Cortex of kidney (tissue), 1 donor: ENCODE measurements around the gene POU2F2.

Experiments
- DNase-seq: peaks from one replicate; lab custom pipeline; 2025; lab: John Stamatoyannopoulos, UW

POU2F2 gene

GRCh38 chr19:42099336-42099925 is 32.8 kb downstream of the POU2F2 start:
- no peak for DNase-seq

- DNase-seq: no peak
Measured at GRCh38 chr19:42098781-42099180, 33.5 kb downstream of the POU2F2 start.

GRCh38 chr19:42097461-42097860 is 34.8 kb downstream of the POU2F2 start:
- no peak for DNase-seq

GRCh38 chr19:42096255-42096837 is 35.9 kb downstream of the POU2F2 start:
- no peak for DNase-seq

GRCh38 chr19:42095814-42096230 is 36.4 kb downstream of the POU2F2 start:
- no peak for DNase-seq

- DNase-seq: no peak
Measured at GRCh38 chr19:42095142-42095813, 37.0 kb downstream of the POU2F2 start.

- no peak for DNase-seq
Measured at GRCh38 chr19:42093926-42094325, 38.3 kb downstream of the POU2F2 start.

- DNase-seq: no peak
Measured at GRCh38 chr19:42093505-42093904, 38.7 kb downstream of the POU2F2 start.

GRCh38 chr19:42092350-42092749 is 39.9 kb downstream of the POU2F2 start:
- DNase-seq: no peak

GRCh38 chr19:42091742-42092141 is 40.5 kb downstream of the POU2F2 start:
- no peak for DNase-seq

- DNase-seq: no peak
Measured at GRCh38 chr19:42091300-42091699, 40.9 kb downstream of the POU2F2 start.

- no peak for DNase-seq
Measured at GRCh38 chr19:42090672-42091071, 41.6 kb downstream of the POU2F2 start.

- DNase-seq: no peak
Measured at GRCh38 chr19:42089772-42090171, 42.5 kb downstream of the POU2F2 start.

GRCh38 chr19:42089191-42089750 is 43.0 kb downstream of the POU2F2 start:
- no peak for DNase-seq

GRCh38 chr19:42088471-42089190 is 43.6 kb downstream of the POU2F2 start:
- DNase-seq: no peak

GRCh38 chr19:42086770-42087550 is 45.3 kb downstream of the POU2F2 start:
- no peak for DNase-seq

GRCh38 chr19:42086188-42086736 is 46.0 kb downstream of the POU2F2 start:
- no peak for DNase-seq

GRCh38 chr19:42083537-42083936 is 48.7 kb downstream of the POU2F2 start:
- no peak for DNase-seq

- DNase-seq: no peak
Measured at GRCh38 chr19:42081584-42082203, 50.6 kb downstream of the POU2F2 start.

GRCh38 chr19:42080764-42081375 is 51.4 kb downstream of the POU2F2 start:
- DNase-seq: no peak
